GM18907 (cell line): ENCODE data around the gene SIGLEC7.

Source experiments
- ATAC-seq: cut with Tn5 transposase; IDR thresholded peaks from one replicate; pipeline ENCODE4 v1.9.1; 2021; ENCODE audit warnings: mild to moderate bottlenecking, moderate library complexity; ENCODE audit not compliant: unreplicated experiment

The SIGLEC7 gene

DNA sequence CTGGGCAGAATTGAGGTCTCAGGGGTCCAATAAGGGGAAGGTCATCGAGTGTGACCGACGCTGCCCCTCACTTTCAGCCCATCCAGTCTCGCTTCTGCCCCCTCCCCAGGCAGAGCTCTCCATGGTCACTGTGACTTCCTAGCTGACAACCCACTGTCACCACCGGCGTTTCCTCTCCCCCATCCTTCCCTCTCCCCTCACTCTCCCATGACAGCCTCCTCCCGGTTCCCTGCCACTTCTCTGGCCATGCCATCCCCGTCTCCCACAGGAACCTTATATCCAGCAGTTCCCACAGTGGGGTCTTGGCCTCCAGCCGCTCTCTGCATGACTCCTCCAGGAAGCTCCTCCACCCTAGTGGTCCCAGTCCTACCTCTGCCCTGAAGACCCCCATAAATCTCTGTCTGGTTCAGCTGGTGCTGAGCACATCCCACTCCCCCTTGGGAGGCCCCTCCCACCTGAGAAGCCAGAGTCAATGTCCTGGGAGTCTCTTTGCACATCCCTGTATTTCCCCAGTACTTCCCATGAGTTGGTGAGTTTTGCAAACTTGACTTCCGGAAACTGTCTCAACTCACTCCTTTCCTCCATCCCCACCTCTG lies 58.1 kb downstream of the SIGLEC7 start:
- ATAC-seq, result no peak

DNA sequence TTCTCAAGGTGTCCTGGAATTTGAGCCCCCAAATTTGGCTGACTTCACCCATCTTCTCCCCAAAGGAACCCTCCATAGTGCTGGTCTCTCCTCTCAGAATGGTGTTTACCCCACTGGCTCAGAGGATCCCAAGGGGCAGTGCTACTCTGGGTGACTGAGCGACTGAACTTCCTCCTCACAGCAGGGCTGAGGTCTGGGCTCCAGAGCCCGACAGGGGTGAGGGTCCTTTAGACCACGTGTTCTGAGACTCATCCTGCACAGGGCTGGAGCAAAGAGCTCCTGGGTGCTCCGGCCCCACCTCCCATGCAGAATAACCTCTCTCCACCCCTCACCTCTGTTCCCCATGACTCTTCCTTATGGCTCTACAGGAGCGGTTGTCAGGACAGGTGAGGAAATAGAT lies 59.6 kb downstream of the SIGLEC7 start:
- ATAC-seq, result no peak
